CD4-positive, alpha-beta T cell (primary cell): ENCODE data around the gene NOPCHAP1. TPM values are rescaled to one million over a fixed set of nuclear protein-coding genes. Genes with fewer than 3 reads are reported as not detected.
A peak's percentile ranks its signal among the peaks of the same experiment; 100 is the strongest.

Experiments
- ATAC-seq: fragments of 200-7000 bp; cut with Tn5 transposase; one replicate; pipeline ENCODE4 v1.10.0; 2022; ENCODE audit warnings: mild to moderate bottlenecking; ENCODE audit not compliant: poor library complexity
- CTCF ChIA-PET: fragments of 350-600 bp; sonication (Branson Sonifier 250); formaldehyde crosslinking; loops from one replicate; lab custom pipeline; 2021; ENCODE audit warnings: antibody characterized with exemption, inconsistent platforms; lab: Charles Lee
- POLR2A ChIA-PET: fragments of 350-600 bp; sonication (Branson Sonifier 250); formaldehyde crosslinking; loops from one replicate; lab custom pipeline; 2021; ENCODE audit warnings: antibody characterized with exemption, inconsistent platforms; lab: Charles Lee
- DNase-seq, 14 experiments: peaks; one replicate each; pipeline ENCODE4 v3.0.0-alpha.2; 2013 to 2020; ENCODE audit warnings: mixed read lengths in 2 of 14
- H3K27ac ChIP-seq, 2 donors: one replicate each; pipeline versions ENCODE4 v1.5.1 to v1.7.0; 2013; ENCODE audit warnings: low read length in 2 of 2, low read depth in 1 of 2, mild to moderate bottlenecking in 1 of 2
- H3K27me3 ChIP-seq, 2 experiments: 1 replicate in 1 of 2; 2 replicates in 1 of 2; pipeline versions ENCODE4 v1.6.1 to v1.7.0; 2013; ENCODE audit warnings: low read length in 2 of 2, control low read depth in 1 of 2, mild to moderate bottlenecking in 1 of 2, moderate library complexity in 1 of 2; ENCODE audit not compliant: insufficient read depth in 2 of 2, control insufficient read depth in 1 of 2
- H3K36me3 ChIP-seq: one replicate; pipeline ENCODE4 v1.6.1; 2013; ENCODE audit warnings: low read length, control low read depth; ENCODE audit not compliant: insufficient read depth
- H3K4me1 ChIP-seq: one replicate; pipeline ENCODE4 v1.6.1; 2013; ENCODE audit warnings: low read length, control low read depth; ENCODE audit not compliant: insufficient read depth
- H3K4me3 ChIP-seq: one replicate; pipeline ENCODE4 v1.5.1; 2013; ENCODE audit warnings: mild to moderate bottlenecking, low read length, moderate library complexity
- H3K9me3 ChIP-seq, 2 experiments: 1 replicate in 1 of 2; 2 replicates in 1 of 2; pipeline versions ENCODE4 v1.6.1 to v1.7.0; 2013; ENCODE audit warnings: low read length in 2 of 2, mild to moderate bottlenecking in 2 of 2, control low read depth in 1 of 2, moderate library complexity in 1 of 2; ENCODE audit not compliant: control insufficient read depth in 1 of 2, insufficient read depth in 1 of 2
- H3K27ac Mint-ChIP-seq: one replicate; pipeline ENCODE4 v1.8.0; 2020; ENCODE audit warnings: mixed read lengths
- H3K27me3 Mint-ChIP-seq: one replicate; pipeline ENCODE4 v1.8.0; 2021; ENCODE audit warnings: mixed read lengths
- H3K36me3 Mint-ChIP-seq: one replicate; pipeline ENCODE4 v1.8.0; 2021; ENCODE audit warnings: low read depth, mixed read lengths
- H3K4me1 Mint-ChIP-seq: one replicate; pipeline ENCODE4 v1.8.0; 2021; ENCODE audit warnings: low read depth, mixed read lengths
- H3K4me3 Mint-ChIP-seq: one replicate; pipeline ENCODE4 v1.8.0; 2020; ENCODE audit warnings: mild to moderate bottlenecking, mixed read lengths
- H3K9me3 Mint-ChIP-seq: one replicate; pipeline ENCODE4 v1.8.0; 2020; ENCODE audit warnings: mixed read lengths
- intact Hi-C, 2 experiments: fragments of 100-400 bp; cut with DNase I in 1 of 2; cut with micrococcal nuclease in 1 of 2; formaldehyde crosslinking; loops; one replicate each; pipeline versions ENCODE4 v1.15.1 to v1.9.0; 2023 to 2025; cut with DNase I, micrococcal nuclease
- total RNA-seq, 174 experiments: library from RNA in 2 of 174; stranded (reverse) in 2 of 174; gene quantifications; one replicate each; pipeline ENCODE4 v1.2.3 and lab custom pipeline; 2021 to 2026
- TF ChIP-seq, protein P1 (sequence below): fragments of 200-600 bp; IDR thresholded peaks from one replicate; pipeline ENCODE4 v1.8.0; 2022; ENCODE audit warnings: antibody characterized with exemption, mild to moderate bottlenecking

Gene NOPCHAP1
- total RNA-seq, 2 experiments from 2014 or later, result 10.1 to 11.8 TPM

DNA sequence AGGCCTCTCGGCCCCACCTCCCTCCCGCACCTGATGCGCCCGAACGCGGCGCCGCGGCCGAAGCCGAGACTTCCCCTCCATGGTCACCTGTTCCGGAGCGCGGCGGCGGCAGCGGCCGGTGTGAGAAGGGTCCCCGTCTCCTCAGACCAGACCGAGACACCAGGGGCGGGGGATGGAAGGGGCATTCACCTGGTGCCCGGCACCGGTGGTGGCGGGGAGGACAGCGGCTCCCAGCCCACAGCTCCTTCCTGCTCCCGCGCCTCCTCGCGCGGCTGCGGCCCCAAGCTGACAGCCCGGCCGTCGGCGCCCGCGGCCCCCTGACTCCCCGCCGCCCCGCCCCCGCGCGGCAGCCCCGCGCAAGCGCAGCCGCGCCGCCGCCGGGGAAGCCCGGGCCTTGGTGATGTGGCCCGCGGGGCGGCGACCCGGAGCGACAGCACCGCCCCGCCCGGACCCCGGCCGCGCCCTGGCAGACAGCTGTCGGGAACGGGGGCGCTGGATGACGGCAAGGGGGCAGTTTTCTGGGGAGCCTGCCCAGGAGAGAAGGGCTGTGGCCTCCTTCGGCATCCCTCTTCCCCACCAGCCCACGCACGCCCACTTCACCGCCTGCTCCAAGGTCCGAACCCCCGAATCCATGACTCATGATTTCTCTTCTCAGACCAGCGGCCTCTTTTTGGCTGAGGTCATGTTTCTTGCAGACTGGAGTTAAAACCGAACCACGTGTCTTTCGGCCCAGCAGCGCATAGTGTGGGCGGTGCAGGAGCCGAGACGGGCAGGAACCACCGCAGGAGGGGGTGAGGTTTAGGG lies 27.9 kb upstream of the NOPCHAP1 start, which contains the start of gene SLC41A2:
SLC41A2 (minus strand) TSS at position 290 of the 804 bp plus-strand sequence. CDS start 29,763 bp downstream, outside the sequence.
- H3K9me3 Mint-ChIP-seq, result no peaks in the 10 kb centered on the region
- peak within 1 kb of the TSS; percentile 93 for H3K27ac Mint-ChIP-seq
- peak within 1 kb of the TSS; percentile 63 for H3K4me3 ChIP-seq
- ChIA-PET CTCF (interaction anchor here (0.7 to 2.1 kb wide), 7 partner anchors 92 to 500 kb away, joined by 3 to 9 read pairs (median 3); no protein-coding TSS in a partner anchor), POLR2A (interaction anchor here (0.6 to 2.3 kb wide), 5 partner anchors 9 to 576 kb away, joined by 3 to 7 read pairs (median 4); no protein-coding TSS in a partner anchor)
- intact Hi-C loops, result loop anchor here (1.0 to 10.0 kb wide), 5 partner anchors 28 to 576 kb away; partner anchors contain the start of genes NOPCHAP1 (in 2 of the 2) and CHST11 (in 1 of the 2)
- ATAC-seq (peak; percentile 95), DNase-seq (peak; percentile 53 to 93 (median 72))
- no peaks in the 10 kb centered on the region for H3K27me3 ChIP-seq
- peaks cover 4% of the 10 kb centered on the region for H3K36me3 Mint-ChIP-seq
- H3K27me3 Mint-ChIP-seq, result peaks cover 7% of the 10 kb centered on the region
- H3K4me1 Mint-ChIP-seq, result peaks cover 26% of the 10 kb centered on the region
- H3K36me3 ChIP-seq, result no peaks in the 10 kb centered on the region
- TF ChIP-seq, protein P1, sequence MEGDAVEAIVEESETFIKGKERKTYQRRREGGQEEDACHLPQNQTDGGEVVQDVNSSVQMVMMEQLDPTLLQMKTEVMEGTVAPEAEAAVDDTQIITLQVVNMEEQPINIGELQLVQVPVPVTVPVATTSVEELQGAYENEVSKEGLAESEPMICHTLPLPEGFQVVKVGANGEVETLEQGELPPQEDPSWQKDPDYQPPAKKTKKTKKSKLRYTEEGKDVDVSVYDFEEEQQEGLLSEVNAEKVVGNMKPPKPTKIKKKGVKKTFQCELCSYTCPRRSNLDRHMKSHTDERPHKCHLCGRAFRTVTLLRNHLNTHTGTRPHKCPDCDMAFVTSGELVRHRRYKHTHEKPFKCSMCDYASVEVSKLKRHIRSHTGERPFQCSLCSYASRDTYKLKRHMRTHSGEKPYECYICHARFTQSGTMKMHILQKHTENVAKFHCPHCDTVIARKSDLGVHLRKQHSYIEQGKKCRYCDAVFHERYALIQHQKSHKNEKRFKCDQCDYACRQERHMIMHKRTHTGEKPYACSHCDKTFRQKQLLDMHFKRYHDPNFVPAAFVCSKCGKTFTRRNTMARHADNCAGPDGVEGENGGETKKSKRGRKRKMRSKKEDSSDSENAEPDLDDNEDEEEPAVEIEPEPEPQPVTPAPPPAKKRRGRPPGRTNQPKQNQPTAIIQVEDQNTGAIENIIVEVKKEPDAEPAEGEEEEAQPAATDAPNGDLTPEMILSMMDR, result no peak
- H3K4me1 ChIP-seq, result peaks cover 15% of the 10 kb centered on the region
- peak within 1 kb of the TSS; percentile 99 for H3K4me3 Mint-ChIP-seq
- no peak within 1 kb of the TSS for H3K27ac ChIP-seq
- H3K9me3 ChIP-seq, result no peaks in the 10 kb centered on the region

DNA sequence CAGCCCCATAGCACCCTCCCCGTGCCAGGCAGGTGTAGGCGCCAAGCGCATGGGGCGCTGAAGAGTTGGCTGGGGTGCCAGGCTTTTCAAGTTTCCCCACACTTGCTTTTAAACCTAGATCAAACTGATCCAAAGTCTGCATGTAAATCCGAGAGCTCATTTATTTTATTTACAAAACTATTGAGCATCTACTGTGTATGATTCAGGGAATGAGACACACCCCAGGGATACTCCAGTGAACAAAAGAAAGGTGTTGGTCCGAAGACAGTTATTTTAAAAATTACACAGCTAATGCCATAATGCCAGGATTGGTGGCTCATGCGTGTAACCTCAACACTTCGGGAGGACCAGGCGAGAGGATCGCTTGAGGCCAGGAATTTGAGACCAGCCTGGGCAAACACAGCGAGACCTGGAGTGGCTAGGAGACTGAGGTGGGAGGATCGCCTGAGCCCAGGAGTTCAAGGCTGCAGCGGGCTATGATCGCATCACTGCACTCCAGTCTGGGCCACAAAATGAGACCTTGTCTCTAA lies 27.2 kb upstream of the NOPCHAP1 start:
- TF ChIP-seq, protein P1, result peak; percentile 19
- peak overlapping the region; percentile 99 for H3K4me3 Mint-ChIP-seq
- no peaks in the 10 kb centered on the region for H3K27me3 ChIP-seq
- H3K4me1 Mint-ChIP-seq, result peaks cover 26% of the 10 kb centered on the region
- H3K36me3 Mint-ChIP-seq, result peaks cover 4% of the 10 kb centered on the region
- ChIA-PET POLR2A (interaction anchor here (0.6 to 2.3 kb wide), 4 partner anchors 8 to 577 kb away, joined by 3 to 7 read pairs (median 4); no protein-coding TSS in a partner anchor), CTCF (interaction anchor here (0.7 to 2.1 kb wide), 6 partner anchors 91 to 577 kb away, joined by 3 to 9 read pairs (median 6); no protein-coding TSS in a partner anchor)
- no peaks in the 10 kb centered on the region for H3K9me3 Mint-ChIP-seq
- ATAC-seq (no peak), DNase-seq (peak in 1 of 14 experiments; percentile 8)
- no peak overlapping the region for H3K27ac ChIP-seq
- peaks cover 15% of the 10 kb centered on the region for H3K4me1 ChIP-seq
- H3K27ac Mint-ChIP-seq, result peak overlapping the region; percentile 93
- H3K36me3 ChIP-seq, result no peaks in the 10 kb centered on the region
- H3K27me3 Mint-ChIP-seq, result peaks cover 13% of the 10 kb centered on the region
- H3K9me3 ChIP-seq, result no peaks in the 10 kb centered on the region
- H3K4me3 ChIP-seq, result peak overlapping the region; percentile 63
- intact Hi-C loops, result loop anchor here (1.0 to 10.0 kb wide), 5 partner anchors 27 to 577 kb away; partner anchors contain the start of genes NOPCHAP1 (in 2 of the 2) and CHST11 (in 1 of the 2)

DNA sequence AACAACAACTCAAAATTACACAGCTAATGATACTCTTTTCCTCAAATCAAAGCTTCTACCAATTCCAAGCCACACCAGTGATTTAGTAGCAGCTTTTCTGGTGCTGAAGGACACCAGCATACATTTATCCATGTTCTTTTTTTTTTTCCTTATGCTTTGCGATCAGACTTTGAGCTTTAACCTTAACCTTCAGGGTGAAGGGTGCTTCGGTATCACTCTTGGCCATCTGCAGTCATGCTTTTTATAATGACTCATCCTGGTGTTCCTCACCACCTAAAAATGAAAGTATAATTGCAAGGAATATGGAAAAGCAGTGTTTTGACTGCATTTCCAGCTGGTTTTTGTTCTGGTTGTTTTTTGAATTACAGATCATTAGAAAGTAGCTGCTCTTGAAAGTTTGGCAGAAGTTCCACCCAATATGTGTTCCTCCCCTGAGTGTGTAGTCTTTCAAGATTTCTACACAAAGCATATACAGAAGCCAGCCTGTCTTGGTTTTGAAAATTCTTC lies 26.7 kb upstream of the NOPCHAP1 start:
- ChIA-PET POLR2A (interaction anchor here (1.1 to 2.3 kb wide), 3 partner anchors 8 to 578 kb away, joined by 3 to 7 read pairs (median 5); no protein-coding TSS in a partner anchor), CTCF (interaction anchor here (1.0 to 2.1 kb wide), 5 partner anchors 91 to 578 kb away, joined by 3 to 9 read pairs (median 7); no protein-coding TSS in a partner anchor)
- Histone ChIP-seq H3K4me1 (peaks cover 15% of the 10 kb centered on the region), H3K27ac (no peak overlapping the region), H3K27me3 (no peaks in the 10 kb centered on the region), H3K4me3 (no peak overlapping the region), H3K9me3 (no peaks in the 10 kb centered on the region), H3K36me3 (no peaks in the 10 kb centered on the region)
- no peak for ATAC-seq
- peaks cover 4% of the 10 kb centered on the region for H3K36me3 Mint-ChIP-seq
- H3K9me3 Mint-ChIP-seq, result no peaks in the 10 kb centered on the region
- peak overlapping the region; percentile 99 for H3K4me3 Mint-ChIP-seq
- H3K27me3 Mint-ChIP-seq, result peaks cover 16% of the 10 kb centered on the region
- TF ChIP-seq, protein P1, result no peak
- intact Hi-C loops, result loop anchor here (2.0 to 10.0 kb wide), 4 partner anchors 27 to 577 kb away; partner anchors contain the start of genes CHST11 (in 1 of the 2) and NOPCHAP1 (in 1 of the 2)
- DNase-seq, result no peak
- H3K4me1 Mint-ChIP-seq, result peaks cover 26% of the 10 kb centered on the region
- no peak overlapping the region for H3K27ac Mint-ChIP-seq
